GM18498 (cell line): Measurements from ENCODE around the gene UBE2E1.
"Not testable (repeated sequence)": the region's sequence is repeated elsewhere in the genome, so short reads cannot be mapped to it uniquely, and the experiment has no call there.

Source experiments
- ATAC-seq: cut with Tn5 transposase; IDR thresholded peaks from one replicate; pipeline ENCODE4 v1.9.1; 2021; ENCODE audit warnings: mild to moderate bottlenecking, moderate library complexity; ENCODE audit not compliant: unreplicated experiment

UBE2E1 gene

DNA sequence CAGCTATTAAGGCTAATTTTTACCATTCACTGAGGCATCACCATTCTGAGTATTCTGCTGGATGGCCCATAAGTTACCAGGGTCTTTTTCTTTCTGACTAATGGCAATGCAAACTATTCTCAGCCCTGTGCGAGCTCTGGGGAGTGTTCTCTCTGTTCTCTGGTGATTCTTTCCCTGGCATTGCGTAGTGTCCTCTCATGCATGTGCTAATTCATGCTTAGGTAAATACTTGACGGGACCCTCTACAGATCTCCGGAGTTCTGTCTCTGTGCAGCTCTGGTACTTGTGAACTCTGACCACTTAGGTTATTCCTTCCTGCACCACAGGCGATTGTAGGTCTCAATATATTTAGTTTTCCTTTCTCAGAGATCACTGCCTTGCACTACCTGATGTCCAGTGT is 34.8 kb downstream of the UBE2E1 start:
- ATAC-seq: no peak

DNA sequence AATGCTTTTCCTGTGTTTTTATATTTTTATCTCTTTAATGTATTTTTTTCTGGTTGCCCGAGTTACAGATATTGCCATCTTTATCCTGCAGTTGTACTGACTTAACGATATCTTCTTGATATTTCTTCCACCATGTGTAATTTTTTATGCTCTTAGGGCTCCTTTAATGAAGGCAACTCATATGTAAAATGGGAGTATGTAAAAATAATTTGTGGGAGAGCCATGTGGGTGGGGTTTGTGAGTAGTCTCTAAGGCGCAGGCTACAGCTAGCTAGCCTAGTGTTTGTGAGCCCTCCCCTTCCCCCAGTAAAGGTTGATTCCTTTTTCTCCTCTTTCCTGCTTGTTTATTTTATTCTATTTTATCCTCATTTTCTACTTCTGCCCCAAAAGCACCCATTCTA is 38.1 kb downstream of the UBE2E1 start:
- ATAC-seq: no peak

DNA sequence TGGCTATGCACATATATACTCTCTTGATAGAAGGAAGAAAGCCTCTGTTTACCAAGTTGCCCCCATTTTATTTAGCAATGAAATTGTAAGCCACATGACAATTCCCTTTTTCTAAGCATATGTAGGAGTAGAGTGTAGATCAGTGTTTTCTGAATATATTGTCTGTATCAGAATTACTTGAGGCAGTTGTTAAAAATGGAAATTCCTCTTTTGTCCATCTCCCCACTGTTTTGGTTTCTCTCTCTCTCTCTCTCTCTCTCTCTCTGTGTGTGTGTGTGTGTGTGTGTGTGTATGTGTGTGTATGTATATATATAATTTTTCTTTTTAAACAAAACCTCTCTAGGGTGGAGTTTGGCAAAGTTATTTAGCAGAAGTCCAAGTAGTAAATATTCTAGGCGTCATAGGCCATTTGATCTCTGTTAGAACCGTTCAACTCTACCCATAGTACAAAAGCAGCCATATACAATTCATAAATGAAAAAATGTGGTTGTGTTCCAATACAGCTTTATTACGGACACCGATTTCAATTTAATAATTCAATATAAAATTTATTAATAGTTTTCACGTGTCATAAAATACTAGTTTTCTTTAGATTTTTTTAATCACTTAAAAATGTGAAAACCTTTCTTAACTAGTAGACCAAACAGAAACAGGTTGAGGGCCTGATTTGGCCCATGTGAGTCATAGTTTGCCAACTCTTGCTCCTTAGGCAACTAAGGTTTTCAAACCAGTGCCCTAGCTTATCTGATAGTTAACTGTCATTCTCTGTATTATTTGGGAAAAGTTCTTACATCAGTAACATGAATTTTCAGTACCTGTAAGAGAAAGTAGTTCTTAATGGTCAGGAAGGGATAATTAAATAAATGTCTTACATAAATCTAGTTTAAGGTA is 39.8 kb downstream of the UBE2E1 start:
- ATAC-seq: no peak

DNA sequence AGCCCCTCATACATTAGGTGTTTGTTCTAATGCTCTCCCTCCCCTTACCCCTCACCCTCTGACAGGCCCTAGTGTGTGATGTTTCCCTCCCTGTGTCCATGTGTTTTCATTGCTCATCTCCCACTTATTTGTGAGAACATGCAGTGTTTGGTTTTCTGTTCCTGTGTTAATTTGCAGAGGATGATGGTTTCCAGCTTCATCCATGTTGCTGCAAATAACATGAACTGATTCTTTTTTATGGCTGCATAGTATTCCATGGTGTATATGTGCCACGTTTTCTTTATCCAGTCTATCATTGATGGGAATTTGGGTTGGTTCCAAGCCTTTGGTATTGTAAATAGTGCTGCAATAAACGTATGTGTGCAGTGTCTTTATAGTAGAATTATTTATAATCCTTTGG is 43.7 kb downstream of the UBE2E1 start:
- ATAC-seq: not testable (repeated sequence)

DNA sequence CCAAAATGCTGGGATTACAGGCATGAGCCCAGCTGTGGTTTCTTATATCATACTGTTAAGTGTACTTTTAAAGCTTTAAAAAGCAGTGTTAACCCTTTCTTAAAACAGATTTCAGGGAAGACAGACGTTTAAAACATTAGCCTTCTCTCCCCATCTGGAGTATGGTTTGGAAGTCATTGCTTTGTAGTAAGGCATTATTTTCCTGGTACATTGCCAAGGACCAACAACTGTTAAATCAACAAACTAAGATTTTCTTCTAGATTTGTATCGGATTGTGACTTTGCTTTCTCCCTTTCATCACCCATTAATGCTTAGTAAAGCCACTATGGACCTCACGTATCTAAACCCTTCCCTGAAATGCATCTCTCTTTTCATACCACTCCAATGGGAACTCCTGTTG is 50.5 kb downstream of the UBE2E1 start:
- no peak for ATAC-seq

DNA sequence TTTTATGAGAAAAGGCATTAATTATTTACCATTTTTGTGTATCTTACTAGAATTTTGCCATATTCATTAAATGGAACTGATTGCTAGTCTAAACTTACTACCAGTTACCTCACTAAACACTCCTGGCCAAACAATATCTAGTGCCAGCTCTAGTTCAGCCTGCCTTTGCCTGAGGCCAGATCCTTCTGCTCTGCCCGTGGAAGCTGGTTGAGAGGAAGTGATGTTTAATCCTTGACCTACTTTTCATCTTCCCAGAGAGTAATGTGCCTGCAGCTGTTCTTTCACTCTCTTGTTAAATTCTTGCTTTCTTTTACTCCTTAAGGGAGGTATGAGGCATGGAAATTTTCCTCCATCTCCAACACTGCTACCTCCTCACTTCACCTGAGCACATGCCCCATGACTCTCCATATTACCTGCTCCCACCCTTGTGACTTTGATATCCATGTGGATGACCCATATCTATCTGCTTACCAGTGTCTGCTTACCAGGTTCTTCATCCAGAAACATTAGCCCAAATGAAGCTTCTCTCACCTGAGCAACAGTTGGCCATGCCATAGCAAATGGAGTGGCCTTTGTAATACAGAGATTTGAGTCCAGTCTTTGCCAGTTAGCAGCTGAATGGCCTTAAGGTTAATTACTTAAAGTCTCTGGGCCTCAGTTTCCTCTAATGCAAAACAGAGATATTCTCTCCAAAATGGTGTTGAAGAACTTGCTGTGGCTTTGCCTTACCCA is 53.4 kb downstream of the UBE2E1 start:
- ATAC-seq: no peak

DNA sequence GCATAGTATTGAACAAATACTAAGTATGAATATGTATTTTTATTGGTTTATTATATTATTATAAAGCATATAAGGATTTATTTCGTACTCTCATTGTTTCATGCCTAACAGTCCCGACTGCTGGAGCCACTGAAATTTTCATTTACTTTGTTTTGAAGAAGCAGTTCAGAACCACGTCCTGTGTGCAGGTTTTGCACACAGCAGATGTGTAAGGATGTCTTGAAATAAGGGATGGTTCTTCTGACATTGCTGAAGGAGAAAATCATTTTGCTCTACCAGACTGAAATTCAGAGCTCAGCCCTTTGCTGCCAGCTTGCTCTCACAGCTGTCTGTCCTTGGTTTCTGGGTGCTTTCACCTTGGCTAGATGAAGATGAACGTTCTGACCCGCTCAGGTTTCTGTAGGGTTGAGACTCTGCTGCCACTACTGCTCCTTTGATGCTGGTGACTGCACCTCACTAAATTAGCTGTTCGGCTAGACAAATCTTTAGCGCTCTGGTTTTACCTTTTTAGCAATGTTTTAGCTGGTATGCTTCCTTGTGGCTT is 54.2 kb downstream of the UBE2E1 start:
- no peak for ATAC-seq

DNA sequence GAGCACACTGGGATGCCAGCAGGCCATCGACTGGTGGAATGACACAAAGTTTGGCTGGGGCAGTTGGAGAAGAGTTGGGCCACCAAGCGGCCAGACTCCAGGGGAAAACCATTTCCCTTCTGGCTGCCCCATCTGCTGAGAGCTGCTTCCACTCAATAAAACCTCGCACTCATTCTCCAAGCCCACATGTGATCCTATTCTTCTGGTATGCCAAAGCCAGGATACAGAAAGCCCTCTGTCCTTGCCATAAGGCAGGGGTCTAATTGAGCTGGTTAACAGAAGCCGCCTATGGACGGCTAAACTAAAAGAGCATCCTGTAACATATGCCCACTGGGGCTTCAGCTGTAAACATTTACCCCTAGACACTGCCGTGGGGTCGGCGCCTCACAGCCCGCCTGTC is 55.9 kb downstream of the UBE2E1 start:
- no peak for ATAC-seq

DNA sequence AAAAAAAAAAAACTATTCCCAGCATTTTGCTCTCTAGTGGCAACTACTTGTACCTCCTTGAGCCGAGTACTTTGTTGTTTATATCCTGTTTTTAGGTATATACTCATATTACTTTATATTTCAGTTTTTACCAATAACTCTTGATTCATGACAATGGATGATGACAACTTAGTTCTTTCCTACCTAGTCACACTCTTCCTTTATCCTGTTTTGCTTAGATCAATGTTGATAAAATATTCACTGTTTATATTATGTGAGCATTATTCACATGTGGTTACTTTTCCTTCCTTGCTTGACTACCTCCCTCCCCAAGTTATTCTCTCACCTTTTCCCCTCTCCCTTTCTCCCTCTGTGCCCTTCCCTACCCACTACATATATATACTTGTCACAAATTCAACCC is 57.3 kb downstream of the UBE2E1 start:
- no peak for ATAC-seq

DNA sequence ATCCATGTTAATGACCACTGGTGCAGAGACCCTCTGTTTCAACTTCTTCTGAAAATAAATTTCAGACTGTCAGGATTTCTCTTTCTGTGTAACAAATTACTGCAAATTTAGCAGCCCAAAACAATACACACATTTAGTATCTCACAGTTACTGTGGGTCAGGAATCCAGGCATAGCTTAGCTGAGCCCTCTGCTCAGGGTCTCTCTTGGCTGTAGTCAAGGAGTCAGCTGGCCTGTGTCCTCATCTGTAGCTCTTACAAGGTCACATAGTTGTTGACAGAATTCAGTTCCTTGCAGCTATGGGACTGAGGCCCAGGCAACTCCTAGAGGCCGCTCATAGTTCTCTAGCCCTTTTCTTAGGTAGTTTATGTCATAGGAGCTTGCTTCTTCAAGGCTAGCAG is 59.2 kb downstream of the UBE2E1 start:
- ATAC-seq: no peak

DNA sequence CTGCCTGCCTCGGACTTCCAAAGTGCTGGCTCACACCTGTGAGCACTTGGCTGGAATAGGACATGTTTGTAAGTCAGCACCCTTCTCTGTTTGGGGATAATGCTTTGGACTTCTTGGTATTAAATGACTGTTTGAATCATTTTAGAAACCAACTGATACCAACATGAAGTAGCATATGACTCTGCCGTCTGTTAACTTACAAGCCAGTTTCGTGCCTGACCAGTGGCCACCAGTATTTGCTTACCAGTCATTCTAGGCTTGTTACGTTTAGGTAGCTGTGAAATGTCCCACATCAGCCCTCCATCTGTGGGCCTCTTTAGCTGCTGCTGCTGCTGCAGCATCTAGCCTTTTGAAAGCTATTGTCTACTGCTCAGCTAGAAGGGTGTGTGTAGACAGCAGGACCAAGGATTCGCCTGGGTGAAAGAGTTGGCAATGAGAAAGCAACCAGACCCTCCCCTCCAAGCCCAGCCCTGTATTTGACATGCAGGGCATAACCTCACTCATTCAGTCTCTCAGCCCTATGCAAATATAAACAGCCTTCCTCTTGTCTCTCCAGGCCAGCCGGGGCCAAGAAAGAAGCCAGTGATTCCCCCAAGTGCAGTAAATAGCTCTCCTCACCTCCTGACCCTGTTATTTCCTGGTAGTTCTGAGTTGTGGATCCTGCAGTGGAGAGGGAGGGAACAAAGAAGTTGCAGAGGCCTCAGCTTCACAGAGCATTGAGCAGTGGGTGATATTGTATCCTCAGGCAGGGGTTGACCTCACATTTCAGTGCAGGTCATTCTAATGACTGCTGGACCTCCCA is 60.0 kb downstream of the UBE2E1 start:
- peak; percentile 81 for ATAC-seq

DNA sequence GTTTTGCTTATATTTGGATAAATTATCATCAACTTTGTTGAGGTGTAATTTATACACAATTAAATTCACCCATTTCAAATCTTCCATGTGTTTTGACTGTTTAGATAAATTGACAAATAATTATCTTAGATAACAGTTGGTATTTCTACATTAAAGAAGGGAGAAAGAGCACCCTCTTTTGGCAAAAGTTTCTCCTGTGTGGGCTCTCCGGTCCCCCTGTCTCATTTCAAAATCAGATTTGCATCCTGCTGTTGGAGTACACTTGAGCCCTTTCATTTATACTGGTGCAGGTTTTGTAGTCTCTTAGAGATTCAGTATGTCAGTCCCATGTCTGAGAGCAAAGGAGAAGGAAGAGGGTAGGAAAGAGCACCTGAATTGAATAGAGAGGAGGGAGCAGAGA is 61.6 kb downstream of the UBE2E1 start:
- ATAC-seq: no peak

DNA sequence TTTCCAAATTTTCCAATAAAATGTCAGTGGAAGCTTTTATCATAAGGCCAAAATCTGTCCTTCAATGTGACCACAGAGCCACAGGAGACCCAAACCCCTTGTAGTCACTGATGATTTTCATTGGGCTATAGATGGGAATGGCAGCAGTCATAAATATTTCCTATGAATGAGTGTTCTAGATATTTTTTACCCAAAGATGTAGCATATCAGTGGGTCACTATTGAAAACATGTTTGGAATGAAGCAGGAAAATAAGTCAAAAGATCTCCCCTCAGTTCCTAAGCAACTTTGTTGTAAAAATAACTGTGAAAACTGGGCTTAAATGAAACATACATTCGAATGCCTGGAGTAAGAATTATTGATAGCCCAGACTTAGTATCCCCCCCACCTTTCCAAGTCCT is 62.1 kb downstream of the UBE2E1 start:
- ATAC-seq: no peak

DNA sequence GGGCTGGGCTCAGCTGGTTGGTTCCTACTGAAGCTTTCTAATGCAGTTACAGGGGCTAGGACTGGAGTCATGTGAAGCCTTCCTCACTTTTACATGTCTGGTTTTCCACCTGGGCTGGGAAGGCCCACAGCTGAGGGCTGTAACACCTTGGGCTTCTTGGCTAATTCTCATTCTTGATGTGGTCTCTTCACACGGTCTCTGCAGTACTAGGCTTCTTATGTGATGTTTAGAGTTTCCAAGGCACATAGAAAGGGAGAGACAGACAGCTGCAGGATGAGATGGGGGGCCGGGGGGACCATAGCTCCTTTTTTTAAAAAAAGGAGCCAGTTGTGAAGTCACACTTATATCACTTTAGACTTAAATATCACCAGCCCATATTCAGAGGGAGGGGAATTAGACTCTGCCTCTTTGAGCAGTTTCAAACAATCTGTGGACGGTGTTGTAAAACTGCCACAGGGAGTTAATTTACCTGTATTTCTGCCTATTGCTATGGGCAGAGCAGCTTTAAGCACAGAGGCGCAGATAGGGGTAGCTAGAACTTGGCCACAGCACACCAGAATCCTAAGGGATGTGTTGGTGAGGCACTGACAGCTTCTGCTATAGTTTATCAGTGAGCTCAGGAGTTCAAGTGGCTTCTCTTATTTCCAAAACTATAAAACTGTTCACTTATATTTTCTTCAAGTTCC is 64.4 kb downstream of the UBE2E1 start:
- ATAC-seq: no peak

DNA sequence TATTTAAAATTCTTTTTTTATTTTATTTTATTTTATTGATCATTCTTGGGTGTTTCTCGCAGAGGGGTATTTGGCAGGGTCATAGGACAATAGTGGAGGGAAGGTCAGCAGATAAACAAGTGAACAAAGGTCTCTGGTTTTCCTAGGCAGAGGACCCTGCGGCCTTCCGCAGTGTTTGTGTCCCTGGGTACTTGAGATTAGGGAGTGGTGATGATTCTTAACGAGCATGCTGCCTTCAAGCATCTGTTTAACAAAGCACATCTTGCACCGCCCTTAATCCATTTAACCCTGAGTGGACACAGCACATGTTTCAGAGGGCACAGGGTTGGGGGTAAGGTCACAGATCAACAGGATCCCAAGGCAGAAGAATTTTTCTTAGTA is 64.9 kb downstream of the UBE2E1 start:
- not testable (repeated sequence) for ATAC-seq

DNA sequence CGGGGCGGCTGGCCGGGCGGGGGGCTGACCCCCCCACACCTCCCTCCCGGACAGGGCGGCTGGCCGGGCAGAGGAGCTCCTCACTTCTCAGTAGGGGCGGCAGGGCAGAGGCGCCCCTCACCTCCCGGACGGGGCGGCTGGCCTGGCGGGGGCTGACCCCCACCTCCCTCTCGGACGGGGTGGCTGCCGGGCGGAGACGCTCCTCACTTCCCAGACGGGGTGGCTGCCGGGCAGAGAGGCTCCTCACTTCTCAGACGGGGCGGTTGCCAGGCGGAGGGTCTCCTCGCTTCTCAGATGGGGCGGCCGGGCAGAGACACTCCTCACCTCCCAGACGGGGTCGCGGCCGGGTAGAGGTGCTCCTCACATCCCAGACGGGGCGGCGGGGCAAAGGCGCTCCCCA is 65.6 kb downstream of the UBE2E1 start:
- not testable (repeated sequence) for ATAC-seq

DNA sequence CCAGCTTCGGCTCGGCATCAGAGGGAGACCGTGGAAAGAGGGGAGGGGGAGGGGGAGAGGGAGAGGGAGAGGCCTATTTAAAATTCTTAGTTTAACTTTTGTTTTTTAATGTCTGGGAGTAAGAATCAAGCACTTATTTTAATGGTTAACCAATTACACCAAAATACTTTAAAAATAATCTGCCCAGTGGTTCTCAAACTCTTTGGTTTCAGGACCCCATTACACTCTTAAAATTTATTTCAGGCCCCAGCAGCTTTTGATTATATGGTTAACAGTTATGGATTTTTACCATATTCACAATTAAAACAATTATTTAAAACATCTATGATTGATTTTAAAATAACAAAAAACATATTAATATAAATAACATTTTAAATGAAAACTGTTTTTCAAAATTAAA is 66.6 kb downstream of the UBE2E1 start:
- ATAC-seq: no peak

DNA sequence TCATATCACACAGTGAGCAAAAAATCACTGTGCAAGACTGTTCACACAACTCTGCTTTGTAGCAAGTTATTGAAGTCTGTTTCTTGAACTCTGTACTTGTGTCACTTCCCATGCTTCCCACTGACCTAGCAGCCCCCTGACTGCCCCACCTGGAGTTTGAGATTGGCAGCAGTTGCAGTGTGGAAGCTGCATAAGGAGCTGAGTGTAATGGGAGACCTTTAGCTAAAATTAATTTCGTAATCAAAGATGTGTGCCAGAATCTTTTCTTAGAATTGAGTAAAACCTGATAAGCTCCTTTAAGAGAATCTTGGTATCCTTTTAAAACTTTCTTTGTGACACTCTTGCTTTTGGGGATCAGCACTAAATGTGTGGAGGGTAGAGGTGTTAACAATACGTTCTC is 68.2 kb downstream of the UBE2E1 start:
- no peak for ATAC-seq

DNA sequence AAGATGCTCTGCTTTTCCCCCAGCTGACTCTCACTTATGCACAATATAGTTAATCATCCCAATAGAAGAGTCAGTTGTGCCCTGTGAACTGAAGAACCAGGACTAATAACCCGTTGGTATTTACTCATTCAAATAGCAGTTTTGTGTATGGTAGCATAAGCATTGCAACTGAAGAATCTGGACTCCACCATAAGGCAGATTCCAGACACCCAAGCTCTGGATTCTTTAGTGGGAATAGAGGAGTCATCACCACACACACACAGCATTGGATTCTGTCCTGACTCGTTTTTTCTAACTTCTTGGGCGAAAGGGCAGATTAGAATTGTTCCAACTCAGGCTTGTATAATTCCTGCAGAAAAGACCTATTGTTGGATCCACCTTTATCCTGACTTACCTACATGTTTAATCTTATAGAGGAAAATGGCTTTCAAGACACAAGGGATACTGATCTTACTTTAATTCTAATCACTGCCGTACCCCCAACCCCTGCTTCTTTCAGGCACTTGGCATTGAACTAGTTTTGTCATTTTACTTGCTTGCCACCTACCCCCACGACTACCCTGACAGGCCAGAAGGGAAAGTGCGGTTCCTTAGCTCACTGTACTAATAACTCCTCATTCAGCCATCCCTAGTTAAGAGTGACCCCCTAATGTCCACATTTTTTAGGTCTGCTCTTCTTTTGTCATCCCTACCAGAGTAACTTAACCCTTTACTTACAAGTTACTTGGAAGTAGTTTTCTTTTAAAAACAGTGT is 68.8 kb downstream of the UBE2E1 start:
- ATAC-seq: no peak
